GM11168 (cell line): ENCODE results near the gene MPL.

Source experiments
- in situ Hi-C: fragments of 300-500 bp; cut with MboI; formaldehyde crosslinking; loops from one replicate; pipeline ENCODE4 v1.12.0; 2022; ENCODE audit warnings: low sequenced_read_pairs; ENCODE audit not compliant: unreplicated experiment

Gene MPL

DNA sequence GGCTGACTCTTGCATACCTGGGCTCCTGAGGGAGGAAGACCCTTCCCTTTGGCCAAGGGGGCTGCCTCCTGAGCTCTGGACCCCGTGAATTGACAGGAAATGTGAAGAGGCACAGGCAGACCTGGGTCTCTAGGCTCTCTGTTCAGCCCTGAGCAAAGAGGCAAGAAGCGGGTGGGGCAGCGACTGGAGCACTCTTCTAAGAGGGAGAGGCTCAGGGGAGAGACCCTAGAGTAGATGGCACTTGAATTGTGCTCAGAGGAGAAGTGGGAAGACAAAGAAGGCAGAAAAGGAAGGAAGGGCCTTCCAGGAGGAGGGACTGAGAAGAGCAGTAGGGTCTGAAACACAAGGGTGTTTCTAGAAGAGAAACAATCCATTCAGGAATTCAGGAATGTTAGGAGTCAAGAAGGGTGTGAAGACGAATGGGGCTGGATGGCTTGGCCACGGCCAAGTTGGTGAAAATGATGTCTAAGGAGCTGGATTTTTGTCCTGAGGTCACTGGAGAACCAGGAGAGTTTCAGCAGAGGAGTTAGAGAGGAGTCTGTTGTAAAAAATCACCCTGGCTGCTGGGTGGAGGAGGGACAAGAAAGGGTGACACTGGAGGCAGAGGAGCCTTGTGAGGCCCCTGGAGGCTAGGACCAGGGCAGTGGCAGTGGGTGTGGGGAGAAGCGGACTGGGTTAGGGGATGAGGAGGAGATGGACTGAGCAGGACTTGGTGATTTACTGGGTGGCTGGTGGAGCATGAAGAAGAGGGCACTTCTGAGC lies 31.5 kb upstream of the MPL start:
- in situ Hi-C loops, result no loop called here

GRCh38 chr1:43306688-43307457 lies 30.7 kb upstream of the MPL start:
- in situ Hi-C loops, result no loop called here

GRCh38 chr1:43307458-43308158 lies 30.0 kb upstream of the MPL start:
- in situ Hi-C loops, result no loop called here

DNA sequence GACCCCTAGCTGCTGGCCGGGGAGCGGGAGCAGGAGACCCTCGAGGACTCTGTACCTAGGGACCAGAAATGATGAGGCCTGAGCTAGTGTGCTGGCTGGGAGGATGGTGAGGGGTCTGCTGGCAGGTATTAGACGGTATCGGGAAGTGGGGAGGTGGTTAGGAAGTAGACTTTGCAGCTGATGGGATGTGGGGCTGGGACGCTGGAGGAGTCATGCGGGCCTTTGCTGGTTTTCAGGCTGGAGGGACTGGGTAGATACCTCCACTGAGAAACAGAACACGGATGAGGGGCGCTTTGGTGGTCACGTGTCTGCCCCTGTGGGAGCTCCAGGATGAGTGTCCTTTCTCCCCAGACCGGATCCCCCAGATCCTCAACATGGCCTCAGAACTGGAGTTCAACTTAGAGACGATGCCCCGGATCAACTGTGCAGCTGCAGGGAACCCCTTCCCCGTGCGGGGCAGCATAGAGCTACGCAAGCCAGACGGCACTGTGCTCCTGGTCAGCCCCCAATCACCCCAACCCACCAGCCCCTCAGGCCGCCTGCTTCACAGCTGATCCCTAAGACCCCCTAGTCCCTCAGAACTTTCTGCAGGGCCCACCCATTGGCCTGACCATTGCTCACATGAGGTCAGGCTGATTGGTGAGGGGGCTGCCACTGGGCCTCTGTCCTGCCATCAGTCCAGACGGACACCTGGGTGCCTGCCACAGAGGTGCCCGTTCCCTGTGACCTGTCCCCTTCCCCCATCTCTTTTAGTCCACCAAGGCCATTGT lies 28.8 kb upstream of the MPL start:
- in situ Hi-C loops, result no loop called here

- in situ Hi-C loops, result no loop called here
These were observed 28.1 kb upstream of the MPL start for GRCh38 chr1:43309405-43310025.

GRCh38 chr1:43311521-43311920 lies 26.1 kb upstream of the MPL start:
- in situ Hi-C loops, result no loop called here

- in situ Hi-C loops, result no loop called here
These were observed 25.4 kb upstream of the MPL start for GRCh38 chr1:43312212-43312623.

DNA sequence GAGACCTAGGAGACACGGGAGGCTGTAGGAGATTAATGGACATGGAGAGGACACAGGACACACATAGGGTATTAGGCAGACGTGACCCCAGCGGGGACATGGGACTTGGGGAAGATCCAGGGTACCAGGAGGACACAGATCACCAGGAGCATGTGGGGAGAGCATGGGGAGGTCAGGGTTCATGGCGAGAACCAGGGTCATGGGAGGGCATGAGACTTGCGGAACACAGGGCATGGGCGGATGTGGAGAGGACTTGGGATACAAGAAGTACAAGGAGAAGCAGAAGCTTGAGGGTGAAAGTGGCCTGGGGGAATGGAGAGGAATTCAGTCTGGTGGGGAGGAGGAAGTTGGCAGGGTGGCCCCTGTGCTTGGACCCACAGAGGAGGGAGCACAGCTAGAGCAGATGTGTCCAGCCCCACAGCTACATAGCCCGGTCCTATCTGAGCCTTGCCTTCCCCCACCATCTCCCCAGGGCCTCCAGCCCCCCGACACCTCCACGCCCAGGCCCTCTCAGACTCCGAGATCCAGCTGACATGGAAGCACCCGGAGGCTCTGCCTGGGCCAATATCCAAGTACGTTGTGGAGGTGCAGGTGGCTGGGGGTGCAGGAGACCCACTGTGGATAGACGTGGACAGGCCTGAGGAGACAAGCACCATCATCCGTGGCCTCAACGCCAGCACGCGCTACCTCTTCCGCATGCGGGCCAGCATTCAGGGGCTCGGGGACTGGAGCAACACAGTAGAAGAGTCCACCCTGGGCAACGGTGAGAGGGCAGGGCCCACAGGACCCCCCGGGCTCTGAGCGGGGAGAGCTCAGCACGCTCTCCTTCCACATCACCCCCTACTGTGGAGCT lies 24.7 kb upstream of the MPL start:
- in situ Hi-C loops, result no loop called here

DNA sequence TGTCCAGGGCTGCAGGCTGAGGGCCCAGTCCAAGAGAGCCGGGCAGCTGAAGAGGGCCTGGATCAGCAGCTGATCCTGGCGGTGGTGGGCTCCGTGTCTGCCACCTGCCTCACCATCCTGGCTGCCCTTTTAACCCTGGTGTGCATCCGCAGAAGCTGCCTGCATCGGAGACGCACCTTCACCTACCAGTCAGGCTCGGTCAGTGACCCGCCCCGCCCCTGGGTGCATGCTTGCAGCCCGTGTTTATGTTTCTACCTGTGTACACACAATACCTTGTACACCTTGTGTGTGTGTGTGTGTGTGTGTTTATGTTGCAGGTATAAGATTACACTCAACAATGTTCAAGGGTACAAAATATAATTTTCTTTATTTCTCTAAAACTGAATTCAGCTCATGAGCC lies 23.8 kb upstream of the MPL start:
- in situ Hi-C loops, result no loop called here

DNA sequence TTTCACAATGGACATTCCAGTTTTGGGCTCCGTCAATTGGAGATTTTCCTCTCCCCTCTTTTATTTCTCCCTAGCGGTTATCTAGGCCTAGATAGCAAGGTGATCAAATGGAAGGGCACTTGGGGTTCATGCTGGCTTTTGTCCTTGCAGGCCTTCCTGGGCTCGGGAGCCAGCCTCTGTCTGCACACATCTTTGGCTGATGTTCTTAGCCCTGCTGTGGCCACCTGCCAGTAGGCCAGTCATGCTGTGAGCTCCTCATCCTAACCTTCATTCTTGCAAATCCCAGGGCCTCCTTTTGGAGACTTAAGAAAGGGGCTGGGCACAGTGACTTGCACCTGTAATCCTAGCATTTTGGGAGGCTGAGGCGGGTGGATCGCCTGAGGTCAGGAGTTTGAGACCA lies 23.4 kb upstream of the MPL start:
- in situ Hi-C loops, result no loop called here

DNA sequence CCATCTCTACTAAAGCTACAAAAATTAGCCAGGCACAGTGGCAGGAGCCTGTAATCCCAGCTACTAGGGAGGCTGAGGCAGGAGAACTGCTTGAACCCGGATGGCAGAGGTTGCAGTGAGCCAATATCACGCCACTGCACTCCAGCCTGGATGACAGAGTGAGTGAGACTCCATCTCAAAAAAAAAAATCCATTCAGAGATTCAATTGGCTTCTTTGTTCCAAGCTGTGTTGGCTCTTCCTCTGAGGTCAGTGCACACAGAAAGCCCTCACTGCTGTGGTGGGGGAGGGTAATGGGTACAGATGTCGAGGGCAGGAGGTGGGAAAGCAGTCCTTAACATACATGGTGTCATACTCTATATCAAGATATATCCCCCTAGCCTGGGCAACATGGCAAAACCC lies 22.1 kb upstream of the MPL start:
- in situ Hi-C loops, result no loop called here

DNA sequence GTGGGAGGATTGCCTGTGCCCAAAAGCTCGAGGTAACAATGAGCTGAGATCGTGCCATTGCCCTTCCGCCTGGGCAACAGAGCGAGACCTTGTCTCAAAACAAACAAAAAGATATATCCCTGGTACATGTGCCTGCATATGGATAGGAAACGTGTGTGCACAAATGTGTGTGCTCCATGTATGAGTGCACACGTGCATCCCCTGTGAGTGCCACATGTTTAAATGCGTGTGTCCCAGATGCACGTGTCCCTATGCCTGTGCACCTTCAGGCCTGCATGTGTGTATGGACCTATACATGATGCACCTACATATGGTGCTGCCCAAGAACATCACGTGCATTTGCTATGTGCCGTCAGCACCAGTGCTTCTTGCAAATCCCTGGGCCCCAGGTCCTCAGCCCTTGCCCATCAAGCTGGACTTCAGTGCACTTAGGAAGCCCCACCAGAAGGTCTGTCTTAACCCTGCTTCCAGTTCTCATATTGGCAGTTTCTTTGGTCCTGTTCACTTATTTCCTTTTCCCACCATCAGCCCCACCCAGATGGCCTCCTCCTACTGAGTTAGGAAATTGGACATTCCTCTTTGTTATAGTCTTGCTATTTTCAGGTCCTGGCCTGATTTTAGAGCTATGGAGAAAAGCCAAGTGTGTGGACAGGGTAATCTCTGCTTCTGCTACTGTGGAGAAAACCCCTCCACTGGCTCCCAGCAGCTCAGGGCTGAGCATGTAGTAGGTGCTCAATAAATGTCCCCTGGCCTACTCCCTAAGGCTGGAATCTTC lies 21.5 kb upstream of the MPL start:
- in situ Hi-C loops, result no loop called here

DNA sequence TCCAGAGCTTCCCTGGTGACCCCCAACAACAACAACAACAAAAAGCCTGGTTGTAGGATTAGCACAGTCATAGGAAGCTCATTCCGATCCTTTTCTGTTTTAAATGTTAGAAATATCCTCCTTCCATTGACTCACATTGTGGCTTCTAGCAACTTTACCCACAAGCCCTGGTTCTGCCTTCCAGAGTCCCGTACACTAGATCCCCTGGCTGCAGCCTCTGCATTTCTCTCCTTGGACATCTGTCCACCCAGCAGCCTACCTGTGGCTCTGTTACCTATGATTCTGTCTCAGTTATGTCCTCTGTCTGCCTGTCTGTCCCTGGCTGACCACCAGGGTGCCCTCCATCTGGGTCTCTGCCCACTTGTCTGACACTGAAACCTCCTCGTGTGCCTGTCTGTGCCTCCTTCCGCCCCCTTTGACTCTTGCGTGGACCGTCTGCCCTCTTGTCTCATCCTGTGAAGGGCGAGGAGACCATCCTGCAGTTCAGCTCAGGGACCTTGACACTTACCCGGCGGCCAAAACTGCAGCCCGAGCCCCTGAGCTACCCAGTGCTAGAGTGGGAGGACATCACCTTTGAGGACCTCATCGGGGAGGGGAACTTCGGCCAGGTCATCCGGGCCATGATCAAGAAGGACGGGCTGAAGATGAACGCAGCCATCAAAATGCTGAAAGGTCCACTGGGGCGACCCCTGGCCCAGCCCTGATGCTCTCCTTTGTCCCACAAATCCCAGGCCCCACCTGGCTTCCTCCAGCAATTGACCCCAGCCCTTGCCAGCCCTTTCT lies 20.7 kb upstream of the MPL start:
- in situ Hi-C loops, result no loop called here

- in situ Hi-C loops, result no loop called here
These were observed 19.7 kb upstream of the MPL start for GRCh38 chr1:43317817-43318471.

- in situ Hi-C loops, result no loop called here
These were observed 18.8 kb upstream of the MPL start for GRCh38 chr1:43318831-43319230.

DNA sequence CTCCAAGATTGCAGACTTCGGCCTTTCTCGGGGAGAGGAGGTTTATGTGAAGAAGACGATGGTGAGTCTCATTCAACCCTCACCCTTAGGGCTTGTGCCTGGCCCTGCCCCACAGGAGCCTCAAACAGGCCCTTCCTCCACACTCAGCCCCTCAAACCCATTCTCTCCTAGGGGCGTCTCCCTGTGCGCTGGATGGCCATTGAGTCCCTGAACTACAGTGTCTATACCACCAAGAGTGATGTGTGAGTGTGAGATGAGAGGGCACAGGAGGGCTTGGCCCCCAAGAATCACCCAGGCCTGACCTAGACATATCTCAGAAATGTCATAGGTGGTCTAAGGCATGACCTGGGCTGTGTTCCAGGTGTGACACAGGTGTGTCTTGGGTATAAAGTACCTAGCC lies 18.3 kb upstream of the MPL start:
- in situ Hi-C loops, result no loop called here

GRCh38 chr1:43319766-43320165 lies 17.9 kb upstream of the MPL start:
- in situ Hi-C loops, result no loop called here
